Duodenal mucosa (tissue), 2 donors: Measurements from ENCODE around the gene ERP27.

Experiments used
- H3K27ac ChIP-seq: one replicate; pipeline ENCODE4 v1.7.0; 2013; ENCODE audit warnings: low read depth, low read length
- H3K27me3 ChIP-seq, 2 donors: one replicate each; pipeline ENCODE4 v1.7.0; 2013; ENCODE audit warnings: low read length in 2 of 2, control low read depth in 1 of 2; ENCODE audit not compliant: insufficient read depth in 2 of 2, control insufficient read depth in 1 of 2
- H3K36me3 ChIP-seq, 2 donors: one replicate each; pipeline ENCODE4 v1.7.0; 2013; ENCODE audit warnings: low read length in 2 of 2, control low read depth in 1 of 2; ENCODE audit not compliant: insufficient read depth in 2 of 2, control insufficient read depth in 1 of 2
- H3K4me1 ChIP-seq, 2 donors: one replicate each; pipeline ENCODE4 v1.7.0; 2013; ENCODE audit warnings: low read length in 2 of 2, control low read depth in 1 of 2; ENCODE audit not compliant: insufficient read depth in 2 of 2, control insufficient read depth in 1 of 2
- H3K4me3 ChIP-seq, 2 donors: one replicate each; pipeline ENCODE4 v1.7.0; 2013; ENCODE audit warnings: low read length in 2 of 2, low read depth in 1 of 2
- H3K9ac ChIP-seq, 2 donors: one replicate each; pipeline ENCODE4 v1.7.0; 2013; ENCODE audit warnings: low read length in 2 of 2, low read depth in 1 of 2
- H3K9me3 ChIP-seq, 2 donors: one replicate each; pipeline ENCODE4 v1.7.0; 2013; ENCODE audit warnings: low read length in 2 of 2, control low read depth in 1 of 2; ENCODE audit not compliant: control insufficient read depth in 1 of 2

ERP27 gene

DNA sequence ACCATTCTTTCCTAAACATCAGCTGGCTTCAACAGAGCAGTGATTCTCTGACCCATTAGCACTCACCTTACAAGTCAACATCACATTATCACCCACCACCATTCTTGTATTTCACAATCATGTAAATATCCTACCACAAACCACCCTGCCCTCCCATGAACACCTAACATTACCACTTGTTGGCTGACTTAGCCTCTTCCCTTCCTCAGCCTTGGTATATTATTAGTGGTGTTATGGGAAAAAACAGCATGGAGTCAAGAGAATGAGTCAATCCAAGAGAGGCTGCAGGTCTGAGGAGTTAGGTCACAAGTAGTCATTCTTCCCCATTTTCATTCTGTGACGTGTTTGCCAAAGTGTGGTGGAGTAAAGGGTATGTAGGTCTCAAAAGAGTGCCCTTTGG lies 30.4 kb downstream of the ERP27 start:
- no peak overlapping the region for H3K27ac ChIP-seq
- no peaks in the 10 kb centered on the region for H3K36me3 ChIP-seq
- no peaks in the 10 kb centered on the region for H3K9me3 ChIP-seq
- H3K4me3 ChIP-seq: no peak overlapping the region
- H3K4me1 ChIP-seq: no peaks in the 10 kb centered on the region
- H3K27me3 ChIP-seq: no peaks in the 10 kb centered on the region
- no peak overlapping the region for H3K9ac ChIP-seq

- H3K36me3 ChIP-seq: no peaks in the 10 kb centered on the region
- H3K4me1 ChIP-seq: no peaks in the 10 kb centered on the region
Observed at GRCh38 chr12:14906114-14906513, 32.2 kb downstream of the ERP27 start.

GRCh38 chr12:14905269-14906004 lies 32.9 kb downstream of the ERP27 start:
- Histone ChIP-seq H3K36me3 (no peaks in the 10 kb centered on the region), H3K9ac (no peak overlapping the region), H3K4me3 (no peak overlapping the region), H3K27ac (no peak overlapping the region), H3K9me3 (no peaks in the 10 kb centered on the region), H3K4me1 (no peaks in the 10 kb centered on the region), H3K27me3 (no peaks in the 10 kb centered on the region)

More at GRCh38 chr12:14906114-14906513, 32.2 kb downstream of the ERP27 start:
- H3K4me3 ChIP-seq: no peak overlapping the region
- H3K27ac ChIP-seq: no peak overlapping the region
- no peaks in the 10 kb centered on the region for H3K27me3 ChIP-seq
- no peak overlapping the region for H3K9ac ChIP-seq
- H3K9me3 ChIP-seq: no peaks in the 10 kb centered on the region

DNA sequence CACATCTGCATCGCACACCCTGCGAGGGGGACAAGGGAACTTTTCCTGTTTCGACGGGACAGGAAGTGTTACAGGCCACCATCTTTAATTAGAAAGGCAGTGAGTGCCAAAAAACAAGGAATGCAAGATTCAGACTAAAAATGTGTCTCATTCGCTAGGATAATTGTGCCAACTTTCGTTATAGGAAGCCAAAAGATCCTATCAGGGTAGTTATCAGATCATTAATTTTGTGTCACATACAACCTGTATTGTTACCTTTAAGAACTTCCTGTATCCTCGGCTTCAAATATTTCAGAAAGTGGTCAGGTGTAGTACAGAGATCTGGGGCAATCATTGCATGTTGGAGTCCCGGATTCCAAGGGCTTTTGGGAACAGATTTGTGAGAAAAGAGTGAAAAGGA lies 33.5 kb downstream of the ERP27 start:
- no peaks in the 10 kb centered on the region for H3K27me3 ChIP-seq
- H3K36me3 ChIP-seq: no peaks in the 10 kb centered on the region
- H3K4me3 ChIP-seq: no peak overlapping the region
- no peaks in the 10 kb centered on the region for H3K9me3 ChIP-seq
- H3K27ac ChIP-seq: no peak overlapping the region
- no peak overlapping the region for H3K9ac ChIP-seq
- H3K4me1 ChIP-seq: no peaks in the 10 kb centered on the region

DNA sequence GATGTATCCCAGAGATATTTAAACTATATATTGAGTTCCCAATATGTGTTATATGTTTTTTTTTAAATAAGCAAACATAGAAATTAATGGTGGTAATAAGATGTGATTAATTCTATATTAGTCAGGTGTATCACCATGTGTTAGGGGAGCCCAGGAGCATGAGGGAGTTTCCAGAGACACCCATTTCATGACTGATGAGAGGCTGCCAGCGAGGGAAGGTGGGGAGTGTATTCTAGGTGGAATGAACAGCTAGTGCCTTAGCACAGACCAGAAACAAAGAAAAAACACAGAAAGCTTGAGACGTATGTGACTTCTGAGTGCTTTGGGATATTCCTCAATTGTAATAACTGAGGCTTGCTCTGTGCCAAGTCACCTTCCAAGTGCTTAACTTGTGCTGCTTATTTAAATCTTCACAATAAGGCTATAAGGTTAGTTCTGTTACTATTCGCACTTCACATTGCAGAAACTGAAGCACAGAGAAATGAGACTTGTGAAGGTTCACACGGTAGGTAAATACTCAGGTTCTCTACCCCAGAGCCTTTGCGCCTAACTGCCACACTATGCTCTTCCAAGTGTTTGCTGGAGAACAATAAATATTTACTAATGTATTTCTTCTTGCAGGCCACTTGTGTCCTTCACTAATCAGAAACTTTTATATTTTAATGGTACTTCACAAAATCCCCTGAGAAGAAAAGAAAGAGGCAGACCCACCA lies 34.8 kb downstream of the ERP27 start:
- H3K36me3 ChIP-seq: no peaks in the 10 kb centered on the region
- no peak overlapping the region for H3K9ac ChIP-seq
- no peaks in the 10 kb centered on the region for H3K9me3 ChIP-seq
- no peak overlapping the region for H3K27ac ChIP-seq
- no peaks in the 10 kb centered on the region for H3K27me3 ChIP-seq
- no peaks in the 10 kb centered on the region for H3K4me1 ChIP-seq
- no peak overlapping the region for H3K4me3 ChIP-seq

DNA sequence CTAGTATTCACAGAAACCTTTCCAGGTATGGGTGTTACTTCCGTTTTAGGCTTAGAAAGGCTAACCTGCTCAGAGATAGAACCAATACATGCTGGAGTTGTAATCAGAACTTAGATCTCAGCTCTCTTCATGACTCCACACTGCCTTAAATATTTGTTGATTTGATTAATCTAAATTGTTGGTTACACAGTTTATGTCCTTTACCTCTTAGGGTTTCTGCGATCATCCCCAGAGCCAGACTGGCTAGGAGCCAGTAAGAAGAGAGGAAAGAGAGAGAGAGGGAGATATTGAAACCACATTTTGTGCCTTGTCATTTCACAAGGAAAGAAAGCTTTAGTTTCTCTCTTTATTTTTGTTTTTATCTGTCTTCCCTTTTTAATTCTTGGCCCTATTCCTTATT lies 35.9 kb downstream of the ERP27 start:
- Histone ChIP-seq H3K36me3 (no peaks in the 10 kb centered on the region), H3K27me3 (no peaks in the 10 kb centered on the region), H3K4me3 (no peak overlapping the region), H3K27ac (no peak overlapping the region), H3K9ac (no peak overlapping the region), H3K9me3 (no peaks in the 10 kb centered on the region), H3K4me1 (no peaks in the 10 kb centered on the region)

GRCh38 chr12:14901228-14901562 lies 37.1 kb downstream of the ERP27 start:
- Histone ChIP-seq H3K36me3 (no peaks in the 10 kb centered on the region), H3K4me3 (no peak overlapping the region), H3K4me1 (no peaks in the 10 kb centered on the region), H3K9me3 (no peaks in the 10 kb centered on the region), H3K27me3 (no peaks in the 10 kb centered on the region), H3K27ac (no peak overlapping the region), H3K9ac (no peak overlapping the region)

DNA sequence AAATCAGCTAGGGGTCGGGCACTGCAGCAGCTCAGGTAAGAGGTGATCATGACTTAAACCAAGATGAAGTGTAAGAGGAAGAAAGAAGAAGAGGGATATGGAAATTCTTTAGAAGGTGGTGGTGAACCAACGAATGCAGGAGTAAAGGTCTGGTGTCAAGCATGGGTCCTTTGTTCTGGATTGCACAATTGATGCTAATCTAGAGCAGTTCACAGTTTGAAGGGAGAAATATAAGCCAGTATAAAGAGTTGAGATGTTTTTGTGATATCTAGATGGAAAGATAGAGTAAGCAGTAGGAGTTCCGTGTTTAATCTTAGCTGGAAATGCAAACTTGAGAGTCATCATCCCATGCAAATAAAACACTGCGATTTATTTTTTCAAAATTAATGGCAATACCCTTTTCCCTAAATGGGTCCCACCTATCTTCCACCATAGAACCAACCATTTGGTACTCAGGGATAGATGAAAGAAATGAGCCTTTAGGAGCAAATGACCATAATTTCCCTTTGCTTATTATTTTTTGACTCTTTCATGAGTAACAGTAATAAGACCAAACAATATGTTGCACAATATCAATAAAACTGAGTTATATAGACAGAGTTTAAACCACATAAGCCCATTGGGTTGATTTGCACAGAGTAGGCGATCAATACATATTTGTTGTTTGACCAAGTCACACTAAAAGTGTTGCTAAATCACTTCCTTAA lies 37.7 kb downstream of the ERP27 start:
- H3K27ac ChIP-seq: no peak overlapping the region
- no peaks in the 10 kb centered on the region for H3K36me3 ChIP-seq
- H3K27me3 ChIP-seq: no peaks in the 10 kb centered on the region
- H3K9ac ChIP-seq: no peak overlapping the region
- no peaks in the 10 kb centered on the region for H3K4me1 ChIP-seq
- no peak overlapping the region for H3K4me3 ChIP-seq
- no peaks in the 10 kb centered on the region for H3K9me3 ChIP-seq

- Histone ChIP-seq H3K27ac (no peak overlapping the region), H3K36me3 (no peaks in the 10 kb centered on the region), H3K27me3 (no peaks in the 10 kb centered on the region), H3K9ac (no peak overlapping the region), H3K4me1 (no peaks in the 10 kb centered on the region), H3K9me3 (no peaks in the 10 kb centered on the region), H3K4me3 (no peak overlapping the region)
Observed at GRCh38 chr12:14896521-14897169, 41.7 kb downstream of the ERP27 start.
